Measurements from ENCODE around the gene DYNC2H1. TPM values are rescaled to one million over a fixed set of nuclear protein-coding genes. Genes with fewer than 3 reads are reported as not detected.

The DYNC2H1 gene
- total RNA-seq, 1 donor from 2014 or later, result 22.1 TPM

DNA sequence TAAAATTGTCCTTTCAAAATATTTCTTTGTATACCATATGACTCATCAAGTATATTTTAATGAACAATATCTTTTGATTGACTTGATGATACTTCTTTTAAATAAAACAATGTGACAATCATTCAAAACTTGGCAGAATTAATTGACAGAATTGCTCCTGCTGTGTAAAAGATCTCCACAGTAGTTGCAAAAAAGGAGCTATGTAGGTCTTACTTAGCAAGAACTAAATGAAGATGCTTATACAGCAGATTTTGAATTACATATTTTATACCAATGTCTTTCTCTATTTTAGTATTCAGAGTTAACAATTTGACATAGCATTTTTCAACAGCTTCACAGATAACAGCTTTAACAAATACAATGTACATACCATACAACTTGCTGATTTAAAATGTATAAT lies 144.9 kb downstream of the DYNC2H1 start:
- Histone ChIP-seq H3K27me3 (ENCODE audit: low read depth) (no peaks in the 10 kb centered on the region), H3K27ac (no peak overlapping the region), H3K4me3 (no peak overlapping the region), H3K4me1 (no peaks in the 10 kb centered on the region), H3K36me3 (peaks cover 24% of the 10 kb centered on the region), H3K9me3 (no peaks in the 10 kb centered on the region)
- ATAC-seq (no peak), DNase-seq (no peak)
- TF ChIP-seq, protein P1, sequence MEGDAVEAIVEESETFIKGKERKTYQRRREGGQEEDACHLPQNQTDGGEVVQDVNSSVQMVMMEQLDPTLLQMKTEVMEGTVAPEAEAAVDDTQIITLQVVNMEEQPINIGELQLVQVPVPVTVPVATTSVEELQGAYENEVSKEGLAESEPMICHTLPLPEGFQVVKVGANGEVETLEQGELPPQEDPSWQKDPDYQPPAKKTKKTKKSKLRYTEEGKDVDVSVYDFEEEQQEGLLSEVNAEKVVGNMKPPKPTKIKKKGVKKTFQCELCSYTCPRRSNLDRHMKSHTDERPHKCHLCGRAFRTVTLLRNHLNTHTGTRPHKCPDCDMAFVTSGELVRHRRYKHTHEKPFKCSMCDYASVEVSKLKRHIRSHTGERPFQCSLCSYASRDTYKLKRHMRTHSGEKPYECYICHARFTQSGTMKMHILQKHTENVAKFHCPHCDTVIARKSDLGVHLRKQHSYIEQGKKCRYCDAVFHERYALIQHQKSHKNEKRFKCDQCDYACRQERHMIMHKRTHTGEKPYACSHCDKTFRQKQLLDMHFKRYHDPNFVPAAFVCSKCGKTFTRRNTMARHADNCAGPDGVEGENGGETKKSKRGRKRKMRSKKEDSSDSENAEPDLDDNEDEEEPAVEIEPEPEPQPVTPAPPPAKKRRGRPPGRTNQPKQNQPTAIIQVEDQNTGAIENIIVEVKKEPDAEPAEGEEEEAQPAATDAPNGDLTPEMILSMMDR (IDR thresholded peaks at IDR 0.05), result no peak
- intact Hi-C loops (cut with DNase I), result no loop called here

DNA sequence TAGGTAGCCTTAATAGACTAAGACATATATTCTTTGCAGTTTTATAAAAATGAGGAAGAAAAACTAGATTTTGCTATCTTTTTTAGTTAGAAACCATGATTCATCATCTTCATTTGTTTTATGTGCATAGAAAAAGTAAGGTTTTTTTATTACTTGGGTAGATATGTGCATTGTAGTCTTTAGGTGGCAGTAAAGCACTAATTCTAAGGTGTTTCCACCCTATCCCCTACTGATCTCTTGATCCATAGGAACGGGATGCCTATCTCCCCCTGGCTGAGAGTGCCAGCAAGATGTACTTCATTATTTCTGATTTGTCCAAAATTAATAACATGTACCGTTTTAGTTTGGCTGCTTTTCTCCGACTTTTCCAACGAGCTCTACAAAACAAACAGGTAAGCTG lies 148.1 kb downstream of the DYNC2H1 start:
- H3K27me3 ChIP-seq (ENCODE audit: low read depth), result no peaks in the 10 kb centered on the region
- DNase-seq (no peak), ATAC-seq (no peak)
- H3K4me3 ChIP-seq, result no peak overlapping the region
- H3K36me3 ChIP-seq, result peaks cover 24% of the 10 kb centered on the region
- no peaks in the 10 kb centered on the region for H3K9me3 ChIP-seq
- intact Hi-C loops (cut with DNase I), result no loop called here
- TF ChIP-seq, protein P1 (IDR thresholded peaks at IDR 0.05), result no peak
- H3K4me1 ChIP-seq, result no peaks in the 10 kb centered on the region
- H3K27ac ChIP-seq, result no peak overlapping the region

DNA sequence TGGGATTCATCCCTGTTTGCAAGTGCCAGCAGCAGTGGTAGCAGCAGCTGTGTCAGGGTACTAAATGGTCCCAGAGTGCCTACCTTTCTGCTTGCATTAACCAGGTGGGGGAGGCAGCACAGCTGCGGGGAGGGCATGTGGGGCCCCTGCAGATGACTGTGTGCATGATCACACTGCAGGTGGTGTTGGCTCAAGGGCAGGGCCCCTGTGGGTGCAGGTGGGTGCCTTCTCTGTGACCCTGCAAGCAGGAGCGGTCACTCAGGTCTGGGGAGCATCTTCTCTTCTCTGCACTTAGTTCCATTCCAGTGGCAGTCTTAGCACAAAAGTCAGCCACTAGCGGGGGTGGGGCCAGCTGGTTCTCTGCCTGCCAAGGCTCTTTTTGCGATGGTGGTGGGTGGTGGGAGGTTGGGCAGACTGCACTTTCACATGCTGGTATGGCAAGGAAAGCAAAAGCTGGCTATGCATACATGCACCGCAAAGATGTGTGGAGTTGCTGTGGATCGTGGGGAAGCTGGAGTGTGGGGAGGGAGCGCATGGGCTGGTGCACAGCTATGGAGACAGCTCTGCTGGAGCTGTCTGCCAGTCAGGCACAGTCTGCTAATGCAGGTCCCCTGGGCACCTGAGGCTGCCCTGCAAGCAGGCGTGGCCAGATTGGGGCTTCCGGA lies 157.1 kb downstream of the DYNC2H1 start:
- no peaks in the 10 kb centered on the region for H3K36me3 ChIP-seq
- ATAC-seq (peak in 1 of 2 donors; percentile 11), DNase-seq (no peak)
- no peak overlapping the region for H3K27ac ChIP-seq
- H3K4me1 ChIP-seq, result no peaks in the 10 kb centered on the region
- TF ChIP-seq, protein P1 (IDR thresholded peaks at IDR 0.05), result no peak
- intact Hi-C loops (cut with DNase I), result no loop called here
- H3K27me3 ChIP-seq (ENCODE audit: low read depth), result no peaks in the 10 kb centered on the region
- H3K9me3 ChIP-seq, result no peaks in the 10 kb centered on the region
- no peak overlapping the region for H3K4me3 ChIP-seq

DNA sequence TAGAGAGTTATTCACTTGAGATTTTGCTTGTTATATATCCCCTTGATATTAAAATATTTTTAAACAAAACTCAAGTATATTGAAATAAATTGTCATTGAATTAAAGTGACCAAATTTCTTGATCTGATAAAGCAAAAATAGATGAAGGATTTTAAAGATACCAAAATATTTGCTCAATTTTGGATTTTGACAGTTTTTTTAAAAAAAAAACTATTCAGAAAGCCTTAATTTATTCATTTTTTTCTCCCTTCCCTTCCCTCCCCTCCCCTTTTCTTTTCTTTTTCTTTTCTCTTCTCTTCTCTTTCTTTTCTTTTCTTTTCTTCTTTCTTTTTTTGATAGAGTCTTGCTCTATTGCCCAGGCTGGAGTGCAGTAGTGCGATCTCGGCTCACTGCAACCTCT lies 163.7 kb downstream of the DYNC2H1 start:
- TF ChIP-seq, protein P1 (IDR thresholded peaks at IDR 0.05), result no peak
- H3K4me3 ChIP-seq, result no peak overlapping the region
- DNase-seq, result no peak
- no peaks in the 10 kb centered on the region for H3K4me1 ChIP-seq
- intact Hi-C loops (cut with DNase I), result no loop called here
- no peaks in the 10 kb centered on the region for H3K27me3 ChIP-seq (ENCODE audit: low read depth)
- ATAC-seq, result no peak
- H3K27ac ChIP-seq, result no peak overlapping the region
- H3K36me3 ChIP-seq, result no peaks in the 10 kb centered on the region
- H3K9me3 ChIP-seq, result no peaks in the 10 kb centered on the region

DNA sequence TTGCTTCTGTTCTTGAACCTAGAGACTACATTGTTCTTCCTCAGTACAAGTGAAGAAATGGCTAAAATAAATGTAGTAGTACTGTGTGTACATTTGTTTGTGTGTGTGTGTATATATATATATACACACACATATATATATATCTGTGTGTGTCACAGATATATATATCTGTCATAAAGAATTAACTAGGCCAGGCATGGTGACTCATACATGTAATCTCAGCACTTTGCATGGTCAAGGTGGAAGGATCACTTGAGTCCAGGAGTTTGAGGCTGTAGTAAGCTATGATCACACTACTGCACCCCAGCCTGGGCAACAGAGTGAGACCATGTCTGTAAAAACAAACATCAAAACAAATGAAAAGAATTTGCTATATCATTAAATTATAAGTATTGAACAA lies 164.8 kb downstream of the DYNC2H1 start:
- intact Hi-C loops (cut with DNase I), result no loop called here
- Histone ChIP-seq H3K9me3 (no peaks in the 10 kb centered on the region), H3K36me3 (no peaks in the 10 kb centered on the region), H3K27ac (no peak overlapping the region), H3K27me3 (ENCODE audit: low read depth) (no peaks in the 10 kb centered on the region), H3K4me1 (no peaks in the 10 kb centered on the region), H3K4me3 (no peak overlapping the region)
- DNase-seq, result no peak
- ATAC-seq, result no peak
- TF ChIP-seq, protein P1 (IDR thresholded peaks at IDR 0.05), result no peak

Data from lower lobe of right lung (tissue), 2 donors.